Tibial nerve (tissue), 4 donors: ENCODE results near the gene KIF5C.

ENCODE experiments used
- EP300 ChIP-seq, 2 donors: sonication (generic); formaldehyde crosslinking; IDR thresholded peaks; one replicate each; pipeline ENCODE4 v1.6.1; 2017; ENCODE audit warnings: antibody characterized with exemption in 2 of 2, mild to moderate bottlenecking in 1 of 2
- POLR2A ChIP-seq, 2 donors: fragments of 450-650 bp; IDR thresholded peaks; one replicate each; pipeline ENCODE4 v1.6.1; 2017; ENCODE audit warnings: antibody characterized with exemption in 2 of 2, mild to moderate bottlenecking in 2 of 2, moderate library complexity in 2 of 2
- TF ChIP-seq, protein P1 (sequence below), 5 experiments: fragments of 200-600 bp in 3 of 5; fragments of 450-650 bp in 2 of 5; sonication (generic) in 3 of 5; IDR thresholded peaks; one replicate each; pipeline ENCODE4 v1.5.1; 2016 to 2019; ENCODE audit warnings: antibody characterized with exemption in 5 of 5, mild to moderate bottlenecking in 3 of 5, moderate library complexity in 2 of 5

- TF ChIP-seq, protein P1, sequence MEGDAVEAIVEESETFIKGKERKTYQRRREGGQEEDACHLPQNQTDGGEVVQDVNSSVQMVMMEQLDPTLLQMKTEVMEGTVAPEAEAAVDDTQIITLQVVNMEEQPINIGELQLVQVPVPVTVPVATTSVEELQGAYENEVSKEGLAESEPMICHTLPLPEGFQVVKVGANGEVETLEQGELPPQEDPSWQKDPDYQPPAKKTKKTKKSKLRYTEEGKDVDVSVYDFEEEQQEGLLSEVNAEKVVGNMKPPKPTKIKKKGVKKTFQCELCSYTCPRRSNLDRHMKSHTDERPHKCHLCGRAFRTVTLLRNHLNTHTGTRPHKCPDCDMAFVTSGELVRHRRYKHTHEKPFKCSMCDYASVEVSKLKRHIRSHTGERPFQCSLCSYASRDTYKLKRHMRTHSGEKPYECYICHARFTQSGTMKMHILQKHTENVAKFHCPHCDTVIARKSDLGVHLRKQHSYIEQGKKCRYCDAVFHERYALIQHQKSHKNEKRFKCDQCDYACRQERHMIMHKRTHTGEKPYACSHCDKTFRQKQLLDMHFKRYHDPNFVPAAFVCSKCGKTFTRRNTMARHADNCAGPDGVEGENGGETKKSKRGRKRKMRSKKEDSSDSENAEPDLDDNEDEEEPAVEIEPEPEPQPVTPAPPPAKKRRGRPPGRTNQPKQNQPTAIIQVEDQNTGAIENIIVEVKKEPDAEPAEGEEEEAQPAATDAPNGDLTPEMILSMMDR (IDR thresholded peaks at IDR 0.05): no peak
- TF ChIP-seq POLR2A (IDR thresholded peaks at IDR 0.05) (no peak), EP300 (IDR thresholded peaks at IDR 0.05) (no peak)
Measured at GRCh38 chr2:148880636-148881035, 5.6 kb downstream of the KIF5C start.
